Ascending aorta (tissue), 2 donors: ENCODE data around the gene CLBA1. TPM values are rescaled to one million over a fixed set of nuclear protein-coding genes. Genes with fewer than 3 reads are reported as not detected.
A peak's percentile ranks its signal among the peaks of the same experiment; 100 is the strongest.
"Not testable (repeated sequence)": the region's sequence is repeated elsewhere in the genome, so short reads cannot be mapped to it uniquely, and the experiment has no call there.

Experiments
- DNase-seq, 2 donors: peaks; one replicate each; pipeline ENCODE4 v3.0.0-alpha.2; 2019; ENCODE audit warnings: low spot score in 2 of 2
- H3K27ac ChIP-seq, 2 donors: fragments of 200-600 bp; sonication (generic); one replicate each; pipeline ENCODE4 v1.5.1; 2016 to 2017; ENCODE audit warnings: mild to moderate bottlenecking in 1 of 2
- H3K27me3 ChIP-seq: fragments of 200-600 bp; sonication (generic); one replicate; pipeline ENCODE4 v1.5.1; 2017
- H3K36me3 ChIP-seq, 2 donors: fragments of 200-600 bp; sonication (generic); one replicate each; pipeline ENCODE4 v1.5.1; 2016
- H3K4me1 ChIP-seq, 2 donors: fragments of 200-600 bp; sonication (generic); one replicate each; pipeline ENCODE4 v1.5.1; 2016 to 2017; ENCODE audit warnings: mild to moderate bottlenecking in 1 of 2
- H3K4me3 ChIP-seq, 2 donors: fragments of 200-600 bp; sonication (generic); one replicate each; pipeline ENCODE4 v1.5.1; 2016 to 2017; ENCODE audit warnings: mild to moderate bottlenecking in 1 of 2
- H3K9me3 ChIP-seq, 2 donors: fragments of 200-600 bp; sonication (generic); one replicate each; pipeline ENCODE4 v1.5.1; 2016
- CTCF ChIP-seq, 3 experiments: fragments of 200-600 bp in 2 of 3; fragments of 450-650 bp in 1 of 3; sonication (generic) in 2 of 3; IDR thresholded peaks; one replicate each; pipeline ENCODE4 v1.5.1; 2016 to 2019; ENCODE audit warnings: antibody characterized with exemption in 3 of 3, mild to moderate bottlenecking in 1 of 3, moderate library complexity in 1 of 3
- intact Hi-C: fragments of 100-400 bp; cut with DNase I; formaldehyde crosslinking; loops from one replicate; pipeline ENCODE4 v1.15.1; 2023
- total RNA-seq: library from RNA; depleted of rRNA; stranded (reverse); fragments of >200 nt; gene quantifications from one replicate; pipeline ENCODE4 v1.1.0, GENCODE V29; 2016

Gene CLBA1
- total RNA-seq, 1 donor from 2014 or later = 18.1 TPM

DNA sequence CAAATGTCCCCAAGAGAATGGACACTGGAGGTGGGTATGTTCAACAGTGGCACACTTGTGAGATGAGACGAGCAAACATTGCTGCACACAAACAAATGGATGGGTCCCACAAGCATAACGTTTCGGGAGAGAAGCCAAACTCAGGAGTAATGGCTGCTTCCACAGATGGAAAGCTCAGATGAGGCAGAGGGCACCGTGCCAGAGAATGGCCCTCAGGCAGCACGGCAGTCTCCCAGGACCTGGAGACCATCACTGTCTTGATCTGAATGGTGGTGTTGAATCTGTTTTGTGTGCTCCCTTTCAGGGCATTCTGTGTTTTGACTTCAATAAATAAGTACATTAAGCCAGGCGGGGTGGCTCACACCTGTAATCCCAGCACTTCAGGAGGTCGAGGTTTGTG, 43.8 kb downstream of the CLBA1 start:
- TF ChIP-seq CTCF (IDR thresholded peaks at IDR 0.05) = no peak
- DNase-seq = no peak
- no peak overlapping the region for H3K27ac ChIP-seq
- H3K4me1 ChIP-seq = peaks cover 0 to 6% of the 10 kb centered on the region in 2 donors
- H3K36me3 ChIP-seq = no peaks in the 10 kb centered on the region
- intact Hi-C loops = loop anchor here (10.0 kb wide), 1 partner anchor 455 kb away; the partner anchor contains the start of gene CRIP1
- no peak overlapping the region for H3K4me3 ChIP-seq
- no peaks in the 10 kb centered on the region for H3K27me3 ChIP-seq
- H3K9me3 ChIP-seq = no peaks in the 10 kb centered on the region

DNA sequence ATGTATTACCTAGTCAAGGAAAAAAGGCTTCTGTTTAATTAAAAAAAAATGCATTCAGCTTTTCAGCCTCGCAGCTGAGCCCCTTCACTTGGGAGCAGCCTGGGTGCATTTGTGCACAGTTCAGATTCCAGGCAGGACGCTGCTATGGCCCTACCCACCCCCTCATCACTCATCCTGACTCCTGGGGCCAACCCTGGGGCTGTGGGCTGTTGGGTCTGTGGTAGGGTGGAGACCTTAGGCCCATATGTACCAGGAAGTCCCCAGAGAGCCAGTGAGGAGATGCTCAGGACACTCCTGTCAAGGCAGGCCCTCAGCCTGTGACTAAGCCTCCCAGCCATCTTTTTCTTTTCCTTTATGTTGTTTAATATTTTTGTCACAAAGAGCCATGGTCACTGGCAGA, 44.6 kb downstream of the CLBA1 start:
- no peak for TF ChIP-seq CTCF (IDR thresholded peaks at IDR 0.05)
- Histone ChIP-seq H3K36me3 (no peaks in the 10 kb centered on the region), H3K9me3 (no peaks in the 10 kb centered on the region), H3K27me3 (no peaks in the 10 kb centered on the region), H3K27ac (no peak overlapping the region), H3K4me1 (peaks cover 0 to 6% of the 10 kb centered on the region in 2 donors), H3K4me3 (no peak overlapping the region)
- no peak for DNase-seq
- intact Hi-C loops = no loop called here

DNA sequence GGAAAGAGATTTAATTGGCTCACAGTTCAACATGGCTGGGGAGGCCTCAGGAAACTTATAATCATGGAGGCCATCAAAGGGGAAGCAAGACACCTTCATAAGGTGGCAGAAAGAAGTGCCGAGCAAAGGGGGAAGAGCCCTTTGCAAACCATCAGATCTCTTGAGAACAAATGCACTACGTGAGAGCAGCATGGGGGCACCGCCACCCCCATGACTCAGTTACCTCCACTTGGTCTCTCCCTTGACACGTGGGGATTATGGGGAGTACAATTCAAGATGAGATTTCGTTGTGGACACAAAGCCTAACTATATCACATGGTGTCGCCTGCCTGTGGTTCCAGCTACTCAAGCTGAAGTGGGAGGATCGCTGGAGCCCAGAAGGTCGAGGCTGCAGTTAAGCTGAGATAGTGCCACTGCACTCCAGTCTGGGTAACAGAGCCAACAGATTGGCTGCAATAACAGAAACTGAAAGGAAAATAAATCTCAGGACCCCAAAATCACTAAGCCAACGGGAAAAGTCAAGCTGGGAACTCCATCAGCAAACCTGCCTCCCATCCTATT, 45.3 kb downstream of the CLBA1 start:
- TF ChIP-seq CTCF (IDR thresholded peaks at IDR 0.05) = no peak
- intact Hi-C loops = no loop called here
- Histone ChIP-seq H3K9me3 (no peaks in the 10 kb centered on the region), H3K36me3 (no peaks in the 10 kb centered on the region), H3K4me1 (peaks cover 0 to 6% of the 10 kb centered on the region in 2 donors), H3K27me3 (no peaks in the 10 kb centered on the region), H3K27ac (no peak overlapping the region), H3K4me3 (no peak overlapping the region)
- DNase-seq = no peak

- H3K9me3 ChIP-seq, H3K36me3 ChIP-seq, H3K4me1 ChIP-seq, H3K27ac ChIP-seq, intact Hi-C loops, DNase-seq, H3K27me3 ChIP-seq: not testable (repeated sequence)
- H3K4me3 ChIP-seq = peak overlapping the region in 1 of 2 donors; percentile 45
Measured at GRCh38 chr14:105032451-105032901, 46.9 kb downstream of the CLBA1 start.

DNA sequence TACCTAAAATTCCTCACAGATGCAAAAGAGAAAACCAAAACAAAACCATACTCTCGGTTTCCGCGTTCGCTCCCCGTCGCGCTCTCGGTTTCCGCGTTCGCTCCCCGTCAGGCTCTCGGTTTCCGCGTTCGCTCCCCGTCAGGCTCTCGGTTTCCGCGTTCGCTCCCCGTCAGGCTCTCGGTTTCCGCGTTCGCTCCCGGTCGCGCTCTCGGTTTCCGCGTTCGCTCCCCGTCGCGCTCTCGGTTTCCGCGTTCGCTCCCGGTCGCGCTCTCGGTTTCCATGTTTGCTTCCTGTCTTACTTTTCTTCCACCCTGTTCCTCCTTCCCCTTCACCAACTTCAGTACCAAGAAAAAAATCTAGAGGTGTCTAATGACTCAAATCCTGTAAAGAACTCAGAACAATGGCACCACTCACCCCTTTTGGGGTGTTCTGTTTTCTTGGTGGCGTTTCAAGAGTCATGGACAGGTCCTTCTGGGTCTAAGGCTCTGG, 47.9 kb downstream of the CLBA1 start:
- H3K9me3 ChIP-seq, H3K36me3 ChIP-seq, H3K4me1 ChIP-seq, H3K27me3 ChIP-seq, DNase-seq, intact Hi-C loops: not testable (repeated sequence)
- Histone ChIP-seq H3K27ac (peak overlapping the region in 1 of 2 donors; percentile 15), H3K4me3 (peak overlapping the region; percentile 40 to 45)

DNA sequence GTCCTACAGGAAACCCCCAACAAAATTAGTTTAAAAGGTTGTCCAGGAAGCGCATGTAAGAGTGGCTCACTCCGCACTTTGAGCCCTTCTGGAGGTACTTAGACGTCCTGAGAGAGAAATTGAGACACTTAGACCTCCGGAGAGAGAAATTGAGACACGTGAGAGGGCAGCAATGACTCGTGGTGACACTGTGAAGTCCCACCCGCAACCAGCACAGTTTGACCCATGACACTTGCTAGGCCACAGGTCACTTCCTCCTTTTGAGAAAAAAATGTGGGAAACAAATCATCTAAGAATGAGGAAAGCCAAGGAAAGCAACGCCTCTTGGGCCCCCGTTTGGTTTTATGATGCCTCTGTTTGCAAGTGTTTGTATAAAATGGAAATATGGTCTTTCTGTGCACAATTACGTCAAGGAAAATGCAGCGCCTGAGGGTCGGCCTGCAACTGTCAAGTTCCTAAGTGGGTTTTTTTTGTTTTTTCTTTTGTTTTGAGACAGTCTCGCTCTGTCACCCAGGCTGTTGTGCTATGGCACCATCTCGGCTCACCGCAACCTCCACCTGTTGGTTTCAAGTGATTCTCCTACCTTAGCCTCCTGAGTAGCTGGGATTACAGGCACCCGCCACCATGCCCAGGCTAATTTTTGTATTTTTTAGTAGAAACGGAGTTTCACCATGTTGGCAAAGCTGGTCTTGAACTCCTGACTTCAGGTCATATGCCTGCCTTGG, 48.9 kb downstream of the CLBA1 start:
- intact Hi-C loops = no loop called here
- H3K9me3 ChIP-seq = no peaks in the 10 kb centered on the region
- no peaks in the 10 kb centered on the region for H3K4me1 ChIP-seq
- no peak for TF ChIP-seq CTCF (IDR thresholded peaks at IDR 0.05)
- H3K36me3 ChIP-seq = no peaks in the 10 kb centered on the region
- DNase-seq = no peak
- no peak overlapping the region for H3K27ac ChIP-seq
- H3K27me3 ChIP-seq = no peaks in the 10 kb centered on the region
- no peak overlapping the region for H3K4me3 ChIP-seq

GRCh38 chr14:105035616-105036015, 50.0 kb downstream of the CLBA1 start:
- H3K4me3 ChIP-seq, DNase-seq, intact Hi-C loops, H3K9me3 ChIP-seq, H3K27me3 ChIP-seq, H3K36me3 ChIP-seq, H3K4me1 ChIP-seq, H3K27ac ChIP-seq: not testable (repeated sequence)
